ENCODE results near the gene CACNA1S. TPM values are rescaled to one million over a fixed set of nuclear protein-coding genes. Genes with fewer than 3 reads are reported as not detected.

The CACNA1S gene
- total RNA-seq, 2 donors from 2014 or later: not detected

GRCh38 chr1:201096977-201097856 lies 15.0 kb downstream of the CACNA1S start:
- no peaks in the 10 kb centered on the region for H3K9me3 Mint-ChIP-seq
- peaks cover 8% of the 10 kb centered on the region for H3K27me3 Mint-ChIP-seq
- H3K4me1 Mint-ChIP-seq: no peaks in the 10 kb centered on the region
- ATAC-seq (replicated peaks): no peak
- H3K27ac Mint-ChIP-seq: no peak overlapping the region
- H3K4me3 Mint-ChIP-seq: no peak overlapping the region
- H3K36me3 Mint-ChIP-seq (ENCODE audit: low read depth): no peaks in the 10 kb centered on the region

- no peak for ATAC-seq (replicated peaks)
- H3K27me3 Mint-ChIP-seq: peaks cover 9% of the 10 kb centered on the region
- no peak overlapping the region for H3K4me3 Mint-ChIP-seq
- H3K27ac Mint-ChIP-seq: no peak overlapping the region
- no peaks in the 10 kb centered on the region for H3K9me3 Mint-ChIP-seq
- no peaks in the 10 kb centered on the region for H3K36me3 Mint-ChIP-seq (ENCODE audit: low read depth)
- H3K4me1 Mint-ChIP-seq: no peaks in the 10 kb centered on the region
Measured at GRCh38 chr1:201096041-201096461, 16.2 kb downstream of the CACNA1S start.

GRCh38 chr1:201095581-201095980 lies 16.6 kb downstream of the CACNA1S start:
- Mint-ChIP-seq H3K4me1 (no peaks in the 10 kb centered on the region), H3K9me3 (no peaks in the 10 kb centered on the region), H3K27me3 (peaks cover 9% of the 10 kb centered on the region), H3K27ac (no peak overlapping the region), H3K36me3 (ENCODE audit: low read depth) (no peaks in the 10 kb centered on the region), H3K4me3 (no peak overlapping the region)
- ATAC-seq (replicated peaks): no peak

GRCh38 chr1:201094832-201095231 lies 17.4 kb downstream of the CACNA1S start:
- H3K9me3 Mint-ChIP-seq: no peaks in the 10 kb centered on the region
- no peak overlapping the region for H3K4me3 Mint-ChIP-seq
- no peaks in the 10 kb centered on the region for H3K36me3 Mint-ChIP-seq (ENCODE audit: low read depth)
- no peaks in the 10 kb centered on the region for H3K4me1 Mint-ChIP-seq
- H3K27me3 Mint-ChIP-seq: peaks cover 9% of the 10 kb centered on the region
- ATAC-seq (replicated peaks): no peak
- H3K27ac Mint-ChIP-seq: no peak overlapping the region

- H3K36me3 Mint-ChIP-seq (ENCODE audit: low read depth): no peaks in the 10 kb centered on the region
- peaks cover 9% of the 10 kb centered on the region for H3K27me3 Mint-ChIP-seq
- no peak for ATAC-seq (replicated peaks)
- no peak overlapping the region for H3K4me3 Mint-ChIP-seq
- H3K4me1 Mint-ChIP-seq: no peaks in the 10 kb centered on the region
- H3K27ac Mint-ChIP-seq: no peak overlapping the region
- no peaks in the 10 kb centered on the region for H3K9me3 Mint-ChIP-seq
Measured at GRCh38 chr1:201093962-201094361, 18.3 kb downstream of the CACNA1S start.

- H3K4me3 Mint-ChIP-seq: no peak overlapping the region
- H3K27me3 Mint-ChIP-seq: peaks cover 9% of the 10 kb centered on the region
- no peak for ATAC-seq (replicated peaks)
- no peaks in the 10 kb centered on the region for H3K9me3 Mint-ChIP-seq
- H3K4me1 Mint-ChIP-seq: no peaks in the 10 kb centered on the region
- no peak overlapping the region for H3K27ac Mint-ChIP-seq
- H3K36me3 Mint-ChIP-seq (ENCODE audit: low read depth): no peaks in the 10 kb centered on the region
Measured at GRCh38 chr1:201093561-201093960, 18.7 kb downstream of the CACNA1S start.

- no peak for ATAC-seq (replicated peaks)
Measured at GRCh38 chr1:201092738-201093137, 19.5 kb downstream of the CACNA1S start.

GRCh38 chr1:201091256-201091655 lies 21.0 kb downstream of the CACNA1S start:
- no peaks in the 10 kb centered on the region for H3K4me1 Mint-ChIP-seq
- no peak overlapping the region for H3K4me3 Mint-ChIP-seq
- H3K27ac Mint-ChIP-seq: no peak overlapping the region
- ATAC-seq (replicated peaks): no peak
- H3K27me3 Mint-ChIP-seq: peaks cover 5% of the 10 kb centered on the region
- no peaks in the 10 kb centered on the region for H3K36me3 Mint-ChIP-seq (ENCODE audit: low read depth)
- H3K9me3 Mint-ChIP-seq: no peaks in the 10 kb centered on the region

More at GRCh38 chr1:201092738-201093137, 19.5 kb downstream of the CACNA1S start:
- no peaks in the 10 kb centered on the region for H3K9me3 Mint-ChIP-seq
- H3K36me3 Mint-ChIP-seq (ENCODE audit: low read depth): no peaks in the 10 kb centered on the region
- no peaks in the 10 kb centered on the region for H3K4me1 Mint-ChIP-seq
- H3K27ac Mint-ChIP-seq: no peak overlapping the region
- peaks cover 9% of the 10 kb centered on the region for H3K27me3 Mint-ChIP-seq
- H3K4me3 Mint-ChIP-seq: no peak overlapping the region

- peaks cover 5% of the 10 kb centered on the region for H3K27me3 Mint-ChIP-seq
- H3K27ac Mint-ChIP-seq: no peak overlapping the region
- H3K9me3 Mint-ChIP-seq: no peaks in the 10 kb centered on the region
- no peaks in the 10 kb centered on the region for H3K4me1 Mint-ChIP-seq
- ATAC-seq (replicated peaks): no peak
- H3K4me3 Mint-ChIP-seq: no peak overlapping the region
- no peaks in the 10 kb centered on the region for H3K36me3 Mint-ChIP-seq (ENCODE audit: low read depth)
Measured at GRCh38 chr1:201090541-201090940, 21.7 kb downstream of the CACNA1S start.

GRCh38 chr1:201089596-201089995 lies 22.6 kb downstream of the CACNA1S start:
- H3K27ac Mint-ChIP-seq: no peak overlapping the region
- H3K4me1 Mint-ChIP-seq: no peaks in the 10 kb centered on the region
- no peak overlapping the region for H3K4me3 Mint-ChIP-seq
- no peaks in the 10 kb centered on the region for H3K36me3 Mint-ChIP-seq (ENCODE audit: low read depth)
- H3K27me3 Mint-ChIP-seq: peaks cover 5% of the 10 kb centered on the region
- H3K9me3 Mint-ChIP-seq: no peaks in the 10 kb centered on the region
- ATAC-seq (replicated peaks): no peak

- H3K27me3 Mint-ChIP-seq: peaks cover 5% of the 10 kb centered on the region
- no peaks in the 10 kb centered on the region for H3K36me3 Mint-ChIP-seq (ENCODE audit: low read depth)
- no peak overlapping the region for H3K4me3 Mint-ChIP-seq
- H3K27ac Mint-ChIP-seq: no peak overlapping the region
- H3K9me3 Mint-ChIP-seq: no peaks in the 10 kb centered on the region
- ATAC-seq (replicated peaks): no peak
- H3K4me1 Mint-ChIP-seq: no peaks in the 10 kb centered on the region
Measured at GRCh38 chr1:201088901-201089525, 23.2 kb downstream of the CACNA1S start.

GRCh38 chr1:201088395-201088794 lies 23.8 kb downstream of the CACNA1S start:
- Mint-ChIP-seq H3K27me3 (peaks cover 5% of the 10 kb centered on the region), H3K9me3 (no peaks in the 10 kb centered on the region), H3K36me3 (ENCODE audit: low read depth) (no peaks in the 10 kb centered on the region), H3K4me1 (no peaks in the 10 kb centered on the region), H3K4me3 (no peak overlapping the region), H3K27ac (no peak overlapping the region)
- ATAC-seq (replicated peaks): no peak

- Mint-ChIP-seq H3K27ac (no peak overlapping the region), H3K4me3 (no peak overlapping the region), H3K4me1 (no peaks in the 10 kb centered on the region), H3K9me3 (no peaks in the 10 kb centered on the region), H3K27me3 (no peaks in the 10 kb centered on the region), H3K36me3 (ENCODE audit: low read depth) (no peaks in the 10 kb centered on the region)
- peak; percentile 83 for ATAC-seq (replicated peaks)
Measured at GRCh38 chr1:201085902-201086735, 26.1 kb downstream of the CACNA1S start.

- Mint-ChIP-seq H3K36me3 (ENCODE audit: low read depth) (no peaks in the 10 kb centered on the region), H3K4me1 (no peaks in the 10 kb centered on the region), H3K9me3 (no peaks in the 10 kb centered on the region), H3K27ac (no peak overlapping the region), H3K4me3 (no peak overlapping the region), H3K27me3 (no peaks in the 10 kb centered on the region)
- ATAC-seq (replicated peaks): no peak
Measured at GRCh38 chr1:201084295-201084694, 27.9 kb downstream of the CACNA1S start.
